GM18526 (cell line): ENCODE data around the gene BCAR1.

Experiments
- POLR2A ChIP-seq: IDR thresholded peaks from 3 replicates; pipeline ENCODE4 v1.6.1; 2011; ENCODE audit not compliant: insufficient read length; ENCODE audit errors: extremely low read depth

Gene BCAR1

GRCh38 chr16:75181630-75182029 lies 69.8 kb downstream of the BCAR1 start:
- no peak for TF ChIP-seq POLR2A

- TF ChIP-seq POLR2A, result no peak
Observed at GRCh38 chr16:75179208-75179607, 72.2 kb downstream of the BCAR1 start.
